SK-N-SH treated with all-trans-retinoic acid at 6 μM for 48 hours (cell line): ENCODE measurements around the gene RNASE7.

Experiments
- ATAC-seq: fragments of 200-7000 bp; cut with Tn5 transposase; 3 replicates; pipeline ENCODE4 v1.9.1; 2020; ENCODE audit warnings: mild to moderate bottlenecking, moderate library complexity
- ARNTL ChIP-seq: fragments of 450-650 bp; formaldehyde crosslinking; IDR thresholded peaks from 2 replicates; pipeline ENCODE4 v1.5.0; 2020; ENCODE audit warnings: low read depth, mild to moderate bottlenecking, moderate library complexity, borderline replicate concordance
- BACH2 ChIP-seq: fragments of 250-450 bp; sonication (Bioruptor Pico); IDR thresholded peaks from 2 replicates; pipeline ENCODE4 v1.9.0; 2021; ENCODE audit warnings: mild to moderate bottlenecking, borderline replicate concordance
- CSDC2 ChIP-seq: fragments of 250-450 bp; sonication (Bioruptor Pico); IDR thresholded peaks from 2 replicates; pipeline ENCODE4 v1.5.0; 2020; ENCODE audit warnings: mild to moderate bottlenecking, moderate library complexity
- ESRRG ChIP-seq: fragments of 250-450 bp; sonication (Bioruptor Pico); IDR thresholded peaks from 2 replicates; pipeline ENCODE4 v1.6.1; 2021; ENCODE audit warnings: mild to moderate bottlenecking
- GLIS3 ChIP-seq: fragments of 250-450 bp; sonication (Bioruptor Pico); IDR thresholded peaks from 2 replicates; pipeline ENCODE4 v1.5.0; 2020; ENCODE audit warnings: mild to moderate bottlenecking, moderate library complexity
- ISL1 ChIP-seq: fragments of 250-450 bp; sonication (Bioruptor Pico); IDR thresholded peaks from 2 replicates; pipeline ENCODE4 v2.1.2; 2022; ENCODE audit warnings: mild to moderate bottlenecking, moderate library complexity
- OSR1 ChIP-seq: fragments of 250-450 bp; sonication (Bioruptor Pico); IDR thresholded peaks from 2 replicates; pipeline ENCODE4 v1.8.0; 2022; ENCODE audit warnings: moderate library complexity, mild to moderate bottlenecking, inconsistent platforms
- PPARA ChIP-seq: fragments of 250-450 bp; sonication (Bioruptor Pico); IDR thresholded peaks from 2 replicates; pipeline ENCODE4 v1.5.0; 2020; ENCODE audit warnings: mild to moderate bottlenecking, borderline replicate concordance
- RARB ChIP-seq: fragments of 250-450 bp; sonication (Bioruptor Pico); IDR thresholded peaks from 2 replicates; pipeline ENCODE4 v1.8.0; 2021; ENCODE audit warnings: mild to moderate bottlenecking, moderate library complexity
- SNAI2 ChIP-seq: fragments of 250-450 bp; sonication (Bioruptor Pico); IDR thresholded peaks from 2 replicates; pipeline ENCODE4 v1.5.0; 2020; ENCODE audit warnings: mild to moderate bottlenecking, moderate library complexity
- TCF4 ChIP-seq: fragments of 250-450 bp; sonication (Bioruptor Pico); IDR thresholded peaks from 2 replicates; pipeline ENCODE4 v1.8.0; 2021; ENCODE audit warnings: mild to moderate bottlenecking, moderate library complexity, borderline replicate concordance
- TOX ChIP-seq: fragments of 250-450 bp; sonication (Bioruptor Pico); IDR thresholded peaks from 2 replicates; pipeline ENCODE4 v1.8.0; 2021; ENCODE audit warnings: mild to moderate bottlenecking, moderate library complexity, borderline replicate concordance
- ZC3H10 ChIP-seq: fragments of 250-450 bp; sonication (Bioruptor Pico); IDR thresholded peaks from 2 replicates; pipeline ENCODE4 v1.5.1; 2021; ENCODE audit warnings: mild to moderate bottlenecking, moderate library complexity
- ZFP3 ChIP-seq: fragments of 250-450 bp; sonication (Bioruptor Pico); IDR thresholded peaks from 2 replicates; pipeline ENCODE4 v1.5.0; 2020; ENCODE audit warnings: mild to moderate bottlenecking, moderate library complexity
- ZFP30 ChIP-seq: fragments of 450-650 bp; formaldehyde crosslinking; IDR thresholded peaks from 2 replicates; pipeline ENCODE4 v1.5.0; 2022; ENCODE audit warnings: mild to moderate bottlenecking, moderate library complexity
- ZNF565 ChIP-seq: fragments of 450-650 bp; formaldehyde crosslinking; conservative IDR thresholded peaks from 2 replicates; pipeline ENCODE4 v1.5.0; 2020; ENCODE audit warnings: low read depth, mild to moderate bottlenecking, moderate library complexity
- ZNF70 ChIP-seq: fragments of 450-650 bp; formaldehyde crosslinking; IDR thresholded peaks from 2 replicates; pipeline ENCODE4 v1.5.0; 2020; ENCODE audit warnings: mild to moderate bottlenecking, moderate library complexity
- ZNF8 ChIP-seq: fragments of 450-650 bp; formaldehyde crosslinking; IDR thresholded peaks from 2 replicates; pipeline ENCODE4 v1.5.0; 2020; ENCODE audit warnings: mild to moderate bottlenecking, moderate library complexity
- TF ChIP-seq, protein P1 (sequence below): fragments of 250-450 bp; sonication (Bioruptor Pico); IDR thresholded peaks from 2 replicates; pipeline ENCODE4 v1.8.0; 2020; ENCODE audit warnings: mild to moderate bottlenecking, moderate library complexity, borderline replicate concordance
- TF ChIP-seq, protein P2 (sequence below): fragments of 250-450 bp; sonication (Bioruptor Pico); IDR thresholded peaks from 2 replicates; pipeline ENCODE4 v1.5.1; 2020; ENCODE audit warnings: low read depth, mild to moderate bottlenecking, moderate library complexity
- TF ChIP-seq, protein P3 (sequence below): fragments of 250-450 bp; sonication (Bioruptor Pico); IDR thresholded peaks from 2 replicates; pipeline ENCODE4 v1.5.0; 2020; ENCODE audit warnings: mild to moderate bottlenecking, moderate library complexity
- TF ChIP-seq, protein P4 (sequence below): fragments of 250-450 bp; sonication (Bioruptor Pico); IDR thresholded peaks from 2 replicates; pipeline ENCODE4 v1.5.1; 2021; ENCODE audit warnings: mild to moderate bottlenecking, moderate library complexity
- TF ChIP-seq, protein P5 (sequence below): fragments of 250-450 bp; sonication (Bioruptor Pico); IDR thresholded peaks from 2 replicates; pipeline ENCODE4 v1.8.0; 2021; ENCODE audit warnings: low read depth, mild to moderate bottlenecking, moderate library complexity, borderline replicate concordance

Gene RNASE7

DNA sequence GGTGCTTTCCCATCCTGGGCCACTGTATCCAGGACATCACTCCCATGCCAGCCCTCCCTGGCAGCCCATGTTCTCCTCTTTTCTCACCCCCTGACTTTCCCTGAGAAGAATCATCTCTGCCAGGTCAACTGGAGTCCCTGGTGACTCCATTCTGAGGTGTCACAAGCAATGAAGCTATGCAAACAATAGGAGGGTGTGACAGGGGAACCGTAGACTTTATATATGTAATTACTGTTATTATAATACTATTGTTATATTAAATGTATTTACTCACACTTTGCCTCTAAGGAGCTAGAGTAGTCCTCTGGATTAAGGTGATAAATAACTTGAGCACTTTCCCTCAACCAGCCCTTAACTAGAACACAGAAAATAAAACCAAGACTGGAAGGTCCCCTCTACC, 47.1 kb downstream of the RNASE7 start (continued):
- TF ChIP-seq PPARA (CRISPR knock-in tag): no peak
- TF ChIP-seq ESRRG (CRISPR knock-in tag): no peak

DNA sequence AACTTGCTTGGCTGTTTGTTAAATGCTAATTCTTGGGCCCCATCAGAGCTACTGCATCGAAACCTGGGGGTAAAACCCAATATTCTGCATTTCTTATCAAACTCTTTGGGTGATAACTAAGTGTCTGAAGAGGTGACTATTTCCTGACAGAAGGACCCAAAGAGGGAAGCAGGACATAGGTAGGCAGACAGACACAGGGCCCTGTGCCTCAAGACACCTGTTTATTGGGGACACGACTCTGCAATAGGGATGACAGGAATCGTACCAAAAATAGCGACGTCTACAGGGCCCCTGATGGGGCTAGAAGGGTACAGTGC, 47.7 kb downstream of the RNASE7 start:
- ATAC-seq: no peak
- no peak for TF ChIP-seq ISL1 (CRISPR knock-in tag)
- TF ChIP-seq GLIS3 (CRISPR knock-in tag): no peak
- TF ChIP-seq, protein P1, sequence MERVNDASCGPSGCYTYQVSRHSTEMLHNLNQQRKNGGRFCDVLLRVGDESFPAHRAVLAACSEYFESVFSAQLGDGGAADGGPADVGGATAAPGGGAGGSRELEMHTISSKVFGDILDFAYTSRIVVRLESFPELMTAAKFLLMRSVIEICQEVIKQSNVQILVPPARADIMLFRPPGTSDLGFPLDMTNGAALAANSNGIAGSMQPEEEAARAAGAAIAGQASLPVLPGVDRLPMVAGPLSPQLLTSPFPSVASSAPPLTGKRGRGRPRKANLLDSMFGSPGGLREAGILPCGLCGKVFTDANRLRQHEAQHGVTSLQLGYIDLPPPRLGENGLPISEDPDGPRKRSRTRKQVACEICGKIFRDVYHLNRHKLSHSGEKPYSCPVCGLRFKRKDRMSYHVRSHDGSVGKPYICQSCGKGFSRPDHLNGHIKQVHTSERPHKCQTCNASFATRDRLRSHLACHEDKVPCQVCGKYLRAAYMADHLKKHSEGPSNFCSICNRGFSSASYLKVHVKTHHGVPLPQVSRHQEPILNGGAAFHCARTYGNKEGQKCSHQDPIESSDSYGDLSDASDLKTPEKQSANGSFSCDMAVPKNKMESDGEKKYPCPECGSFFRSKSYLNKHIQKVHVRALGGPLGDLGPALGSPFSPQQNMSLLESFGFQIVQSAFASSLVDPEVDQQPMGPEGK (CRISPR knock-in tag): no peak
- TF ChIP-seq, protein P2, sequence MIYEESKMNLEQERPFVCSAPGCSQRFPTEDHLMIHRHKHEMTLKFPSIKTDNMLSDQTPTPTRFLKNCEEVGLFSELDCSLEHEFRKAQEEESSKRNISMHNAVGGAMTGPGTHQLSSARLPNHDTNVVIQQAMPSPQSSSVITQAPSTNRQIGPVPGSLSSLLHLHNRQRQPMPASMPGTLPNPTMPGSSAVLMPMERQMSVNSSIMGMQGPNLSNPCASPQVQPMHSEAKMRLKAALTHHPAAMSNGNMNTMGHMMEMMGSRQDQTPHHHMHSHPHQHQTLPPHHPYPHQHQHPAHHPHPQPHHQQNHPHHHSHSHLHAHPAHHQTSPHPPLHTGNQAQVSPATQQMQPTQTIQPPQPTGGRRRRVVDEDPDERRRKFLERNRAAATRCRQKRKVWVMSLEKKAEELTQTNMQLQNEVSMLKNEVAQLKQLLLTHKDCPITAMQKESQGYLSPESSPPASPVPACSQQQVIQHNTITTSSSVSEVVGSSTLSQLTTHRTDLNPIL (CRISPR knock-in tag): no peak
- TF ChIP-seq, protein P3, sequence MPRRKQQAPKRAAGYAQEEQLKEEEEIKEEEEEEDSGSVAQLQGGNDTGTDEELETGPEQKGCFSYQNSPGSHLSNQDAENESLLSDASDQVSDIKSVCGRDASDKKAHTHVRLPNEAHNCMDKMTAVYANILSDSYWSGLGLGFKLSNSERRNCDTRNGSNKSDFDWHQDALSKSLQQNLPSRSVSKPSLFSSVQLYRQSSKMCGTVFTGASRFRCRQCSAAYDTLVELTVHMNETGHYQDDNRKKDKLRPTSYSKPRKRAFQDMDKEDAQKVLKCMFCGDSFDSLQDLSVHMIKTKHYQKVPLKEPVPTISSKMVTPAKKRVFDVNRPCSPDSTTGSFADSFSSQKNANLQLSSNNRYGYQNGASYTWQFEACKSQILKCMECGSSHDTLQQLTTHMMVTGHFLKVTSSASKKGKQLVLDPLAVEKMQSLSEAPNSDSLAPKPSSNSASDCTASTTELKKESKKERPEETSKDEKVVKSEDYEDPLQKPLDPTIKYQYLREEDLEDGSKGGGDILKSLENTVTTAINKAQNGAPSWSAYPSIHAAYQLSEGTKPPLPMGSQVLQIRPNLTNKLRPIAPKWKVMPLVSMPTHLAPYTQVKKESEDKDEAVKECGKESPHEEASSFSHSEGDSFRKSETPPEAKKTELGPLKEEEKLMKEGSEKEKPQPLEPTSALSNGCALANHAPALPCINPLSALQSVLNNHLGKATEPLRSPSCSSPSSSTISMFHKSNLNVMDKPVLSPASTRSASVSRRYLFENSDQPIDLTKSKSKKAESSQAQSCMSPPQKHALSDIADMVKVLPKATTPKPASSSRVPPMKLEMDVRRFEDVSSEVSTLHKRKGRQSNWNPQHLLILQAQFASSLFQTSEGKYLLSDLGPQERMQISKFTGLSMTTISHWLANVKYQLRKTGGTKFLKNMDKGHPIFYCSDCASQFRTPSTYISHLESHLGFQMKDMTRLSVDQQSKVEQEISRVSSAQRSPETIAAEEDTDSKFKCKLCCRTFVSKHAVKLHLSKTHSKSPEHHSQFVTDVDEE (CRISPR knock-in tag): no peak
- TF ChIP-seq TCF4 (CRISPR knock-in tag): no peak
- TF ChIP-seq SNAI2 (CRISPR knock-in tag): no peak
- TF ChIP-seq, all 23 proteins: peak for 0

DNA sequence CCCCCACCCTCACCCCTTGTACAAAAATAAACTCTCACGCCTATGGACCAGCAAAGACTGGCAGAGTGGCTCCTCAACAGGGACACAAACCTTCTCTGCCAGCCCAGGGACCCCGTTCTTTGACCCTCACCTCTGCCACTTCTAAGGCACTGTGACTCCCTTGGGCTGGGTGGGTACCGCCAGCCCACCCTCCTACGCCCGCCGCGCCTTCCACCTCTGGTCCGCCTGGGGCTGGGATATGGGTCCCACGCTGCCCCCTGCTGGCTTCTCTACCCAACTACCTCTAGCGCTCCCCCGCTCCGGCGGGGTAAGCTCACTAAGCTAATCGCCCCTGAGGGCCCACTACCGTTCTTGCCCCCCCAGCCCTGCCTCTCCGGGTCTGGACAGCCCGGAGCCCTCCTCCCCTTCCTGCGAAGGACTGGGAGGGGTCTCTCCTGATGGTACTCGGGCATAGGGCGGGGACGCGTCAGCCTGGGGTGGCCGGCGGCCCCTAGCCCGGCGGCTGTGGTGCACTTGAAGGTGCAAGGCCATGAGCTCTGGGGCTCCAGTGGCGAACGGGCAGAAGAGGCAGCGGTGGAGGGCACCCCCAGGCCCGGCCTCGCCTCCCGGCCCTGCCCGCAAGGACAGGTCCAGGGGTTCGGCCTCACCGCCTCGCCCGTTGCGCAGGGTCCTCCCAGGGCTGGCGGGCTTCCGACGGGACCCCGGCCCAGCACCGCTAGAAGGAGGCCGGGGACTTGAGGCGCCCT, 48.2 kb downstream of the RNASE7 start:
- peak; percentile 12; the same call in 2 of the 3 replicates for ATAC-seq
- TF ChIP-seq, protein P3 (CRISPR knock-in tag): no peak
- TF ChIP-seq CSDC2 (no peak), ARNTL (CRISPR knock-in tag) (no peak), ZNF70 (CRISPR knock-in tag) (no peak), ZFP30 (CRISPR knock-in tag) (no peak), ZFP3 (CRISPR knock-in tag) (no peak), RARB (CRISPR knock-in tag) (no peak), ZNF565 (CRISPR knock-in tag) (no peak), BACH2 (CRISPR knock-in tag) (no peak), ZNF8 (CRISPR knock-in tag) (no peak), TOX (CRISPR knock-in tag) (no peak), ISL1 (CRISPR knock-in tag) (no peak), OSR1 (no peak), SNAI2 (CRISPR knock-in tag) (no peak), ZC3H10 (CRISPR knock-in tag) (no peak)
- TF ChIP-seq, protein P4, sequence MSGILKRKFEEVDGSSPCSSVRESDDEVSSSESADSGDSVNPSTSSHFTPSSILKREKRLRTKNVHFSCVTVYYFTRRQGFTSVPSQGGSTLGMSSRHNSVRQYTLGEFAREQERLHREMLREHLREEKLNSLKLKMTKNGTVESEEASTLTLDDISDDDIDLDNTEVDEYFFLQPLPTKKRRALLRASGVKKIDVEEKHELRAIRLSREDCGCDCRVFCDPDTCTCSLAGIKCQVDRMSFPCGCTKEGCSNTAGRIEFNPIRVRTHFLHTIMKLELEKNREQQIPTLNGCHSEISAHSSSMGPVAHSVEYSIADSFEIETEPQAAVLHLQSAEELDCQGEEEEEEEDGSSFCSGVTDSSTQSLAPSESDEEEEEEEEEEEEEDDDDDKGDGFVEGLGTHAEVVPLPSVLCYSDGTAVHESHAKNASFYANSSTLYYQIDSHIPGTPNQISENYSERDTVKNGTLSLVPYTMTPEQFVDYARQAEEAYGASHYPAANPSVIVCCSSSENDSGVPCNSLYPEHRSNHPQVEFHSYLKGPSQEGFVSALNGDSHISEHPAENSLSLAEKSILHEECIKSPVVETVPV (CRISPR knock-in tag): no peak
- TF ChIP-seq, protein P2 (CRISPR knock-in tag): no peak
- TF ChIP-seq, protein P5, sequence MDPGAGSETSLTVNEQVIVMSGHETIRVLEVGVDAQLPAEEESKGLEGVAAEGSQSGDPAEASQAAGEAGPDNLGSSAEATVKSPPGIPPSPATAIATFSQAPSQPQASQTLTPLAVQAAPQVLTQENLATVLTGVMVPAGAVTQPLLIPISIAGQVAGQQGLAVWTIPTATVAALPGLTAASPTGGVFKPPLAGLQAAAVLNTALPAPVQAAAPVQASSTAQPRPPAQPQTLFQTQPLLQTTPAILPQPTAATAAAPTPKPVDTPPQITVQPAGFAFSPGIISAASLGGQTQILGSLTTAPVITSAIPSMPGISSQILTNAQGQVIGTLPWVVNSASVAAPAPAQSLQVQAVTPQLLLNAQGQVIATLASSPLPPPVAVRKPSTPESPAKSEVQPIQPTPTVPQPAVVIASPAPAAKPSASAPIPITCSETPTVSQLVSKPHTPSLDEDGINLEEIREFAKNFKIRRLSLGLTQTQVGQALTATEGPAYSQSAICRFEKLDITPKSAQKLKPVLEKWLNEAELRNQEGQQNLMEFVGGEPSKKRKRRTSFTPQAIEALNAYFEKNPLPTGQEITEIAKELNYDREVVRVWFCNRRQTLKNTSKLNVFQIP (CRISPR knock-in tag): no peak
